ENCODE data around the gene TPST1.
A peak's percentile ranks its signal among the peaks of the same experiment; 100 is the strongest.
"Not testable (repeated sequence)": the region's sequence is repeated elsewhere in the genome, so short reads cannot be mapped to it uniquely, and the experiment has no call there.

The TPST1 gene

GRCh38 chr7:66348959-66349358 is 143.8 kb downstream of the TPST1 start:
- Mint-ChIP-seq H3K4me1 (no peaks in the 10 kb centered on the region), H3K9me3 (no peaks in the 10 kb centered on the region), H3K36me3 (no peaks in the 10 kb centered on the region), H3K27ac (no peak overlapping the region), H3K4me3 (no peak overlapping the region)
- no peak for DNase-seq (ENCODE audit: low spot score in 2 of 2)
- no peak for ATAC-seq

- Mint-ChIP-seq H3K36me3 (no peaks in the 10 kb centered on the region), H3K9me3 (no peaks in the 10 kb centered on the region), H3K27ac (no peak overlapping the region), H3K4me3 (no peak overlapping the region), H3K4me1 (no peaks in the 10 kb centered on the region)
- no peak for DNase-seq (ENCODE audit: low spot score in 2 of 2)
- no peak for ATAC-seq
These were observed 146.9 kb downstream of the TPST1 start for GRCh38 chr7:66352071-66352470.

GRCh38 chr7:66353547-66353946 is 148.4 kb downstream of the TPST1 start:
- Mint-ChIP-seq H3K4me1 (no peaks in the 10 kb centered on the region), H3K4me3 (no peak overlapping the region), H3K27ac (no peak overlapping the region), H3K9me3 (no peaks in the 10 kb centered on the region), H3K36me3 (no peaks in the 10 kb centered on the region)
- no peak for ATAC-seq
- DNase-seq (ENCODE audit: low spot score in 2 of 2), result no peak

GRCh38 chr7:66355756-66356155 is 150.6 kb downstream of the TPST1 start:
- no peak for DNase-seq (ENCODE audit: low spot score in 2 of 2)
- no peak overlapping the region for H3K27ac Mint-ChIP-seq
- H3K36me3 Mint-ChIP-seq, result no peaks in the 10 kb centered on the region
- no peaks in the 10 kb centered on the region for H3K4me1 Mint-ChIP-seq
- H3K9me3 Mint-ChIP-seq, result no peaks in the 10 kb centered on the region
- ATAC-seq, result no peak
- H3K4me3 Mint-ChIP-seq, result no peak overlapping the region

- Mint-ChIP-seq H3K27ac (no peak overlapping the region), H3K36me3 (no peaks in the 10 kb centered on the region), H3K4me1 (no peaks in the 10 kb centered on the region), H3K9me3 (no peaks in the 10 kb centered on the region), H3K4me3 (no peak overlapping the region)
- no peak for DNase-seq (ENCODE audit: low spot score in 2 of 2)
- no peak for ATAC-seq
These were observed 151.2 kb downstream of the TPST1 start for GRCh38 chr7:66356277-66356721.

GRCh38 chr7:66357087-66357486 is 152.0 kb downstream of the TPST1 start:
- H3K9me3 Mint-ChIP-seq, result no peaks in the 10 kb centered on the region
- H3K4me1 Mint-ChIP-seq, result no peaks in the 10 kb centered on the region
- DNase-seq (ENCODE audit: low spot score in 2 of 2), result no peak
- H3K36me3 Mint-ChIP-seq, result no peaks in the 10 kb centered on the region
- no peak for ATAC-seq
- H3K4me3 Mint-ChIP-seq, result no peak overlapping the region
- H3K27ac Mint-ChIP-seq, result no peak overlapping the region

GRCh38 chr7:66359656-66360211 is 154.6 kb downstream of the TPST1 start:
- DNase-seq (ENCODE audit: low spot score in 2 of 2), result no peak
- Mint-ChIP-seq H3K4me1 (no peaks in the 10 kb centered on the region), H3K4me3 (no peak overlapping the region), H3K9me3 (no peaks in the 10 kb centered on the region), H3K36me3 (no peaks in the 10 kb centered on the region), H3K27ac (no peak overlapping the region)
- no peak for ATAC-seq

GRCh38 chr7:66362136-66362535 is 157.0 kb downstream of the TPST1 start:
- H3K4me1 Mint-ChIP-seq, result no peaks in the 10 kb centered on the region
- H3K9me3 Mint-ChIP-seq, result no peaks in the 10 kb centered on the region
- no peaks in the 10 kb centered on the region for H3K36me3 Mint-ChIP-seq
- no peak overlapping the region for H3K27ac Mint-ChIP-seq
- DNase-seq (ENCODE audit: low spot score in 2 of 2) (no peak), ATAC-seq (no peak)
- no peak overlapping the region for H3K4me3 Mint-ChIP-seq

- H3K27ac Mint-ChIP-seq, result no peak overlapping the region
- no peaks in the 10 kb centered on the region for H3K4me1 Mint-ChIP-seq
- H3K36me3 Mint-ChIP-seq, result no peaks in the 10 kb centered on the region
- ATAC-seq (no peak), DNase-seq (ENCODE audit: low spot score in 2 of 2) (no peak)
- H3K4me3 Mint-ChIP-seq, result no peak overlapping the region
- no peaks in the 10 kb centered on the region for H3K9me3 Mint-ChIP-seq
These were observed 158.5 kb downstream of the TPST1 start for GRCh38 chr7:66363635-66364034.

GRCh38 chr7:66365031-66365430 is 159.9 kb downstream of the TPST1 start:
- not testable (repeated sequence) for H3K36me3 Mint-ChIP-seq; ATAC-seq; H3K4me1 Mint-ChIP-seq; DNase-seq (ENCODE audit: low spot score in 2 of 2); H3K4me3 Mint-ChIP-seq; H3K27ac Mint-ChIP-seq; H3K9me3 Mint-ChIP-seq

GRCh38 chr7:66371096-66371824 is 166.1 kb downstream of the TPST1 start:
- ATAC-seq (no peak), DNase-seq (ENCODE audit: low spot score in 2 of 2) (no peak)
- Mint-ChIP-seq H3K27ac (no peak overlapping the region), H3K4me1 (peaks cover 6% of the 10 kb centered on the region), H3K36me3 (no peaks in the 10 kb centered on the region), H3K4me3 (no peak overlapping the region), H3K9me3 (no peaks in the 10 kb centered on the region)

- peaks cover 13% of the 10 kb centered on the region for H3K4me1 Mint-ChIP-seq
- H3K4me3 Mint-ChIP-seq; H3K27ac Mint-ChIP-seq; H3K36me3 Mint-ChIP-seq; H3K9me3 Mint-ChIP-seq; DNase-seq (ENCODE audit: low spot score in 2 of 2); ATAC-seq: not testable (repeated sequence)
These were observed 169.2 kb downstream of the TPST1 start for GRCh38 chr7:66374141-66374840.

- peaks cover 13% of the 10 kb centered on the region for H3K4me1 Mint-ChIP-seq
- H3K36me3 Mint-ChIP-seq, result peaks cover 9% of the 10 kb centered on the region
- DNase-seq (ENCODE audit: low spot score in 2 of 2) (no peak), ATAC-seq (no peak)
- H3K27ac Mint-ChIP-seq, result no peak overlapping the region
- H3K9me3 Mint-ChIP-seq, result no peaks in the 10 kb centered on the region
- H3K4me3 Mint-ChIP-seq, result no peak overlapping the region
These were observed 171.3 kb downstream of the TPST1 start for GRCh38 chr7:66376264-66376945.

GRCh38 chr7:66377045-66377444 is 171.9 kb downstream of the TPST1 start:
- Mint-ChIP-seq H3K27ac (no peak overlapping the region), H3K4me1 (peaks cover 13% of the 10 kb centered on the region), H3K36me3 (peaks cover 9% of the 10 kb centered on the region), H3K9me3 (no peaks in the 10 kb centered on the region), H3K4me3 (no peak overlapping the region)
- DNase-seq (ENCODE audit: low spot score in 2 of 2) (no peak), ATAC-seq (no peak)

- no peak overlapping the region for H3K27ac Mint-ChIP-seq
These were observed 172.6 kb downstream of the TPST1 start for GRCh38 chr7:66377714-66378113.

More at GRCh38 chr7:66377714-66378113, 172.6 kb downstream of the TPST1 start:
- H3K36me3 Mint-ChIP-seq, result peaks cover 9% of the 10 kb centered on the region
- no peaks in the 10 kb centered on the region for H3K9me3 Mint-ChIP-seq
- ATAC-seq, result peak; percentile 37
- H3K4me1 Mint-ChIP-seq, result peaks cover 13% of the 10 kb centered on the region
- H3K4me3 Mint-ChIP-seq, result no peak overlapping the region
- no peak for DNase-seq (ENCODE audit: low spot score in 2 of 2)
